WERI-Rb-1 (cell line): ENCODE measurements around the gene MYT1.

Source experiments
- DNase-seq: peaks from one replicate; pipeline ENCODE4 v3.0.0-alpha.2; 2020
- H3K27ac ChIP-seq: fragments of 250-450 bp; sonication (Bioruptor Pico); 2 replicates; pipeline ENCODE4 v1.5.1; 2020; ENCODE audit warnings: mild to moderate bottlenecking, moderate library complexity
- H3K27me3 ChIP-seq: fragments of 250-450 bp; sonication (Bioruptor Pico); 2 replicates; pipeline ENCODE4 v1.5.1; 2021; ENCODE audit warnings: mild to moderate bottlenecking, low read depth, moderate library complexity; ENCODE audit not compliant: insufficient read depth, severe bottlenecking
- H3K36me3 ChIP-seq: fragments of 250-450 bp; sonication (Bioruptor Pico); 2 replicates; pipeline ENCODE4 v1.5.1; 2020; ENCODE audit warnings: mild to moderate bottlenecking, moderate library complexity
- H3K4me3 ChIP-seq: 2 replicates; pipeline ENCODE4 v1.5.1; 2011; ENCODE audit warnings: low read depth, mild to moderate bottlenecking, control low read depth, low read length
- H3K9me3 ChIP-seq: fragments of 250-450 bp; sonication (Bioruptor Pico); 2 replicates; pipeline ENCODE4 v1.5.1; 2021; ENCODE audit warnings: mild to moderate bottlenecking, moderate library complexity; ENCODE audit not compliant: severe bottlenecking
- TF ChIP-seq, protein P1 (sequence below): IDR thresholded peaks from 2 replicates; pipeline ENCODE4 v1.5.1; 2011; ENCODE audit warnings: low read depth, mild to moderate bottlenecking, control low read depth, inconsistent platforms, low read length

Gene MYT1

DNA sequence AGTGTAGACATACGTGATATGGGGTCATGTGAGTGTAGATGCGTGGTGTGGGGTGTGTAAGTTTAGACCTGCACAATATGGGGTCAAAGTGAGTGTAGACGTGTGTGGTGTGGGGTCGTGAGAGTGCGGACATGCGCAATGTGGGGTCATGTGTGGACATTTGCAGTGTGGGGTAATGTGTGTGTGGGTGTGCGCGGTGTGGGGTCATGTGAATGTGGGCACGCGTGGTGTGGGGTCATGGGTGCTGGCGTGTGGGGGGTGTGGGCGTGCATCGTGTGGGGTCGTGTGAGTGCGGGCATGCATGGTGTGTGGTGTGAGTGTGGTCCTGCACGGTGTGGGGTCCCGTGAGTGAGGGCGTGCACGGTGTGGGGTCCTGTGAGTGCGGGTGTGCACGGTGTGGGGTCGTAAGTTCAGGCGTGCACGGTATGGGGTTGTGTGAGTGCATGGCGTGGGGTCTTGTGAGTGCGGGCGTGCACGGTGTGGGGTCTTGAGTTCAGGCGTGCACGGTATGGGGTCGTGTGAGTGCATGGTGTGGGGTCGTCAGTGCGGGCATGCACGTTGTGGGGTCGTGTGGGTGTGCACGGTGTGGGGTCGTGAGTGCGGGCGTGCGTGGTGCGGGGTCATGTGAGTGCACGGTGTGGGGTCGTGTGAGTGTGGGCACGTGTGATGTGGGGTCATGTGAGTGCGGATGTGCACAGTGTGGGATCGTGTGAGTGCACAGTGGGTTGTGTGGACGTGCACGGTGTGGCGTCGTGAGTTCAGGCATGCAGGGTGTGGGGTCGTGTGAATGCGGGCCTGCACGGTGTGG lies 105.6 kb downstream of the MYT1 start:
- H3K27ac ChIP-seq: no peak overlapping the region
- no peaks in the 10 kb centered on the region for H3K27me3 ChIP-seq
- TF ChIP-seq, protein P1, sequence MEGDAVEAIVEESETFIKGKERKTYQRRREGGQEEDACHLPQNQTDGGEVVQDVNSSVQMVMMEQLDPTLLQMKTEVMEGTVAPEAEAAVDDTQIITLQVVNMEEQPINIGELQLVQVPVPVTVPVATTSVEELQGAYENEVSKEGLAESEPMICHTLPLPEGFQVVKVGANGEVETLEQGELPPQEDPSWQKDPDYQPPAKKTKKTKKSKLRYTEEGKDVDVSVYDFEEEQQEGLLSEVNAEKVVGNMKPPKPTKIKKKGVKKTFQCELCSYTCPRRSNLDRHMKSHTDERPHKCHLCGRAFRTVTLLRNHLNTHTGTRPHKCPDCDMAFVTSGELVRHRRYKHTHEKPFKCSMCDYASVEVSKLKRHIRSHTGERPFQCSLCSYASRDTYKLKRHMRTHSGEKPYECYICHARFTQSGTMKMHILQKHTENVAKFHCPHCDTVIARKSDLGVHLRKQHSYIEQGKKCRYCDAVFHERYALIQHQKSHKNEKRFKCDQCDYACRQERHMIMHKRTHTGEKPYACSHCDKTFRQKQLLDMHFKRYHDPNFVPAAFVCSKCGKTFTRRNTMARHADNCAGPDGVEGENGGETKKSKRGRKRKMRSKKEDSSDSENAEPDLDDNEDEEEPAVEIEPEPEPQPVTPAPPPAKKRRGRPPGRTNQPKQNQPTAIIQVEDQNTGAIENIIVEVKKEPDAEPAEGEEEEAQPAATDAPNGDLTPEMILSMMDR: no peak
- no peaks in the 10 kb centered on the region for H3K36me3 ChIP-seq
- H3K9me3 ChIP-seq: no peaks in the 10 kb centered on the region
- DNase-seq: no peak
- H3K4me3 ChIP-seq: no peak overlapping the region

DNA sequence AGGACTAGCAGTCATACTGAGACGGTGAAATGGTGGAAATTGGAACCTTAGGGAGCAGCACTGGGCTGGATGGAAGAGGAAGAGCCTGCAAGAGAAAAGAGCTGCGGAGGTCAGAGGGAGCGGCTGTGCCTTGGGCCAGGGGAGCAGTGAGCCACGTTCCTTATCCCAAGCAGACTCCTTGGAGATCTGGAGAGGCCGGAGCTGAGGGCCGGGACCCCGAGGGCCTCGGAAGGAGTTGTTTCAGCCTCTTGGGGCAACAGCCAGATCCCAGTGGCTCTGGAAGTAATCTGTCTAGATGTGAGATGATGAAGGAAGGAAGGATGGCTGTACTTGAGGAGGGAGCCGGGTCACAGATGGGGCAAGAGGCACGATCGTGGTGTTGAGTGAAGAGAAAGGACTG lies 107.4 kb downstream of the MYT1 start:
- Histone ChIP-seq H3K27ac (no peak overlapping the region), H3K27me3 (no peaks in the 10 kb centered on the region), H3K4me3 (no peak overlapping the region), H3K9me3 (no peaks in the 10 kb centered on the region), H3K36me3 (no peaks in the 10 kb centered on the region)
- no peak for DNase-seq
- TF ChIP-seq, protein P1: no peak

DNA sequence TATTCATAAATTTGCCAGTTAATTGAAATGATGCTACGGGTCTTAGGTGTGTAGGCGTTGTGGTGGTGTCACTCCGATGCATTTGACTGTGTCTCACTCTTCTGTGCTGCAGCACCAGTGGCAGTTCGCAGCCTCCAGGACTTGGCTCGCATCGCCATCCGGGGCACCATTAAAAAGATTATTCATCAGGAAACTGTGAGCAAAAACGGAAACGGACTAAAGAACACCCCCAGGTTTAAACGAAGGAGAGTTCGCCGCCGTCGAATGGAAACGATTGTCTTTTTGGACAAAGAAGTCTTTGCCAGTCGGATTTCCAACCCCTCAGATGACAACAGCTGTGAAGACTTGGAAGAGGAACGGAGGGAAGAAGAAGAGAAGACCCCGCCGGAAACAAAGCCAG lies 108.9 kb downstream of the MYT1 start:
- TF ChIP-seq, protein P1: no peak
- no peak for DNase-seq
- no peak overlapping the region for H3K4me3 ChIP-seq
- H3K9me3 ChIP-seq: no peaks in the 10 kb centered on the region
- no peaks in the 10 kb centered on the region for H3K27me3 ChIP-seq
- no peaks in the 10 kb centered on the region for H3K36me3 ChIP-seq
- H3K27ac ChIP-seq: no peak overlapping the region

DNA sequence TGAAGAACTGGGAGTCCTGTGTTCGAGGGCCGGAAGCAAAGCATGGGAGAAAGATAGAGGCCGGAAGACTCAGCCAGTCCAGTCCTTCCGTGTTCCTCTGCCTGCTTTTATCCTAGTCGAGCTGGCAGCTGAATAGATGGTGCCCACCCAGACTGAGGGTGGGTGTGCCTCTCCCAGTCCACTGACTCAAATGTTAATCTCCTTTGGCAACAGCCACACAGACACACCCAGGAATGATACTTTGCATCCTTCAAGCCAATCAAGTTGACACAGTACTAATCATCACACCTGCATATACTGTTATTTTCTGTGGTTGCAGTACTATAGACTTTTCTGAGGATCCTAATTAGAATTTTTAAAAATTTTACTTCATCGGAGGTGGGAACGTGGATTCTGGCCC lies 112.6 kb downstream of the MYT1 start:
- no peaks in the 10 kb centered on the region for H3K27me3 ChIP-seq
- DNase-seq: no peak
- H3K27ac ChIP-seq: no peak overlapping the region
- no peak overlapping the region for H3K4me3 ChIP-seq
- TF ChIP-seq, protein P1: no peak
- H3K36me3 ChIP-seq: no peaks in the 10 kb centered on the region
- no peaks in the 10 kb centered on the region for H3K9me3 ChIP-seq

DNA sequence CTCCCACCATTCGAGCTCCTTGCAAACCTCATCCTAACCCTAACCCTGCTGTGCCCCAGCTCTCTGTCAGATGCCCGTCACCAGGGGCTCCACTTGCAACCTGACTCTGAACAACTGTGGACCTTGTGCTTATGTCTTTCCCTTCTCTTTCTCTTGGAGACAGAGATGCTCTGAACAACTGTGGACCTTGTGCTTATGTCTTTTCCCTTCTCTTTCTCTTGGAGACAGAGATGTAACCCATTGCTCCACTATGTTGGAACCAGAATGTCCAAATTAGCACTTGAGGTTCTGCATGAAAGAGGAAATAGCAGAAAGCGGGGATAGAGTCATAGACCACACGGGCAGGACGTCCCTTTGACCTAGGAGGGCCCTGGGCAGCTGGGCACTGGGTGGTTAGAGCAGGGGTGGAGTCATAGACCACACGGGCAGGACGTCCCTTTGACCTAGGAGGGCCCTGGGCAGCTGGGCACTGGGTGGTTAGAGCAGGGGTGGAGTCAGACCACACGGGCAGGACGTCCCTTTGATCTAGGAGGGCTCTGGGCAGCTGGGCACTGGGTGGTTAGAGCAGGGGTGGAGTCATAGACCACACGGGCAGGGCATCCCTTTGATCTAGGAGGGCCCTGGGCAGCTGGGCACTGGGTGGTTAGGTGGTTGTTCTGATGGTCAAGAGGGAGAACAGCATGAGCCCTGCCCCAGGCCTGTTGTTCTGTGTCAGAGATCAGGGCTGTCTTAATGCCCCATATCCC lies 113.5 kb downstream of the MYT1 start:
- TF ChIP-seq, protein P1: no peak
- no peaks in the 10 kb centered on the region for H3K9me3 ChIP-seq
- no peak overlapping the region for H3K4me3 ChIP-seq
- H3K27me3 ChIP-seq: no peaks in the 10 kb centered on the region
- H3K36me3 ChIP-seq: no peaks in the 10 kb centered on the region
- no peak overlapping the region for H3K27ac ChIP-seq
- no peak for DNase-seq

DNA sequence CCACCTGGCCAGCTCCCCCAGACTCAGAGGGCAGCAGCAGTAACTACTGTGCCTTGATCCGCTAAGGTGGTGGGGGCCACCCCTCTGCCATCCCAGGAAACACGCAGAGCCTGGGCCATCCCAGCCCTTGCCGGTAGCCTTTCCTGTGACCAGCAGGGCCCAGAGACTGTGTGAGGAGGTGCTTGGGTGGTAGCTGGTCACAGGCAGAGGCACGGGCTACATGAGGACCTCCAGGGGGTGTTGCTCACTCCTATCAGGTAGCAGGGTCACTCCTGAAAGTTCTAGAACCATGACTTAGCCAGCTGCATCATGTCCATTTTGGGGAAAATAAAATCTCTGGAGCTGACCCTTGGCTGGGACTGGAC lies 114.0 kb downstream of the MYT1 start:
- H3K27ac ChIP-seq: no peak overlapping the region
- H3K4me3 ChIP-seq: no peak overlapping the region
- H3K9me3 ChIP-seq: no peaks in the 10 kb centered on the region
- no peaks in the 10 kb centered on the region for H3K27me3 ChIP-seq
- DNase-seq: no peak
- H3K36me3 ChIP-seq: no peaks in the 10 kb centered on the region
- TF ChIP-seq, protein P1: no peak
